Measurements from ENCODE around the gene SATB1.

SATB1 gene

GRCh38 chr3:18442756-18443664 lies 17.9 kb upstream of the SATB1 start:
- TF ChIP-seq, protein P1, sequence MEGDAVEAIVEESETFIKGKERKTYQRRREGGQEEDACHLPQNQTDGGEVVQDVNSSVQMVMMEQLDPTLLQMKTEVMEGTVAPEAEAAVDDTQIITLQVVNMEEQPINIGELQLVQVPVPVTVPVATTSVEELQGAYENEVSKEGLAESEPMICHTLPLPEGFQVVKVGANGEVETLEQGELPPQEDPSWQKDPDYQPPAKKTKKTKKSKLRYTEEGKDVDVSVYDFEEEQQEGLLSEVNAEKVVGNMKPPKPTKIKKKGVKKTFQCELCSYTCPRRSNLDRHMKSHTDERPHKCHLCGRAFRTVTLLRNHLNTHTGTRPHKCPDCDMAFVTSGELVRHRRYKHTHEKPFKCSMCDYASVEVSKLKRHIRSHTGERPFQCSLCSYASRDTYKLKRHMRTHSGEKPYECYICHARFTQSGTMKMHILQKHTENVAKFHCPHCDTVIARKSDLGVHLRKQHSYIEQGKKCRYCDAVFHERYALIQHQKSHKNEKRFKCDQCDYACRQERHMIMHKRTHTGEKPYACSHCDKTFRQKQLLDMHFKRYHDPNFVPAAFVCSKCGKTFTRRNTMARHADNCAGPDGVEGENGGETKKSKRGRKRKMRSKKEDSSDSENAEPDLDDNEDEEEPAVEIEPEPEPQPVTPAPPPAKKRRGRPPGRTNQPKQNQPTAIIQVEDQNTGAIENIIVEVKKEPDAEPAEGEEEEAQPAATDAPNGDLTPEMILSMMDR (IDR thresholded peaks at IDR 0.05): no peak
- Mint-ChIP-seq H3K27ac (no peak overlapping the region), H3K36me3 (ENCODE audit: low read depth) (peaks cover 8% of the 10 kb centered on the region), H3K9me3 (peaks cover 2% of the 10 kb centered on the region), H3K4me3 (peak overlapping the region; percentile 94), H3K27me3 (ENCODE audit: low read depth, poor library complexity) (peaks cover 68% of the 10 kb centered on the region), H3K4me1 (peaks cover 33% of the 10 kb centered on the region)
- peak; percentile 5 for DNase-seq

- no peaks in the 10 kb centered on the region for H3K9me3 Mint-ChIP-seq
- H3K36me3 Mint-ChIP-seq (ENCODE audit: low read depth): no peaks in the 10 kb centered on the region
- H3K27ac Mint-ChIP-seq: no peak overlapping the region
- no peak overlapping the region for H3K4me3 Mint-ChIP-seq
- TF ChIP-seq, protein P1 (IDR thresholded peaks at IDR 0.05): no peak
- H3K4me1 Mint-ChIP-seq: peaks cover 28% of the 10 kb centered on the region
- H3K27me3 Mint-ChIP-seq (ENCODE audit: low read depth, poor library complexity): peaks cover 59% of the 10 kb centered on the region
- no peak for DNase-seq
These were observed 16.4 kb upstream of the SATB1 start for GRCh38 chr3:18441551-18441950.

DNA sequence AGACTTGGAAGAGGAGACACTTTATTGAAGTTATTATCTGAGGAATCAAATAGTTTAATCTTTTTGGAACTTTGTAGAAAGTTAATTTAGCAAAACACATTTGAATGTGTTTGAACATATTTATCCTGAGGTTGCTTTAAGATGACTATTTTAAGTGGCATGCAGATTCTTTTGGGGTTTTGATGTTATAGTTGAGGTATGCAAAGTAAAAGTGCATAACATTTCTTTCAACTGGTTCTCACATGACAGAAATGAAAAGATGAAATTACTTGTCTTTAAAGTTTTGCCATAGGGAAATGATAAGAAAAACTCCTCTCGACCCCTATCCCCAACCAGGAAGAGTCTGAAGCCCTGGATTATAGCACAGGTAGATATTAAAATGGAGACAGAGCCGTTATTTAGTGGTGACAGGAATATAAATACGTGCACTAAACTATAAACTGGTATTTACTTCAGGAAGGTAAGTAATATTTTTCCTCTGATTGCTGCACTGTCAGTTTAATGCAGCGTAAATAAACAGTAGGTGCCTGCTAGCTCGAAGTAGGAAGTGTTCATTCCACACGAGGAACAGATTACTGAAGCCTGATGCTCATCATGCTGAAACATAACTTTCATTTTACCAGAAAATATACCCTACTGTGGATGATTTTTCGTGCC lies 15.1 kb upstream of the SATB1 start:
- Mint-ChIP-seq H3K4me3 (no peak overlapping the region), H3K27ac (no peak overlapping the region)

DNA sequence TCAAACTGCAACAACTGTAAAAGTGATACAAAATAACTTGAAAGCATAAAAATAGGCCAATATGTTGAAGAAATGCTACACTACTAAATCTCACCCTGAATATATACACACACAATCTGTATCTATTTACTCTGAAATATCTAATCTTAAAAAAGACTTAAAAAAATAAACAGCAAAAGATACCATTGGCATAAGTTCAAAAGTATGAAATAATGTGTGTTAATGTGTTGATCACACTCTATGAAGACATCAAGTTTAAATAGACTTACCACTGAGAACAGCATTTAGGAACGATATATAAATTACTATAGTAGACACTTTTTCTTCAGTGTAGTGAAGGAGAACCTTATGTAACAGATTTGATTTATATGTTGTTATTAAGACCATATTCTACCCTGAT lies 14.1 kb upstream of the SATB1 start:
- H3K4me1 Mint-ChIP-seq: peaks cover 15% of the 10 kb centered on the region
- DNase-seq: no peak
- peaks cover 48% of the 10 kb centered on the region for H3K27me3 Mint-ChIP-seq (ENCODE audit: low read depth, poor library complexity)
- H3K9me3 Mint-ChIP-seq: no peaks in the 10 kb centered on the region
- H3K27ac Mint-ChIP-seq: no peak overlapping the region
- H3K4me3 Mint-ChIP-seq: no peak overlapping the region
- no peaks in the 10 kb centered on the region for H3K36me3 Mint-ChIP-seq (ENCODE audit: low read depth)
- TF ChIP-seq, protein P1 (IDR thresholded peaks at IDR 0.05): no peak

More for the DNA sequence above, 15.1 kb upstream of the SATB1 start:
- DNase-seq: no peak
- Mint-ChIP-seq H3K27me3 (ENCODE audit: low read depth, poor library complexity) (peaks cover 50% of the 10 kb centered on the region), H3K36me3 (ENCODE audit: low read depth) (no peaks in the 10 kb centered on the region), H3K4me1 (peaks cover 15% of the 10 kb centered on the region), H3K9me3 (no peaks in the 10 kb centered on the region)
- TF ChIP-seq, protein P1 (IDR thresholded peaks at IDR 0.05): no peak

- H3K36me3 Mint-ChIP-seq (ENCODE audit: low read depth): no peaks in the 10 kb centered on the region
- no peak overlapping the region for H3K27ac Mint-ChIP-seq
- H3K4me1 Mint-ChIP-seq: peaks cover 8% of the 10 kb centered on the region
- H3K4me3 Mint-ChIP-seq: no peak overlapping the region
- TF ChIP-seq, protein P1 (IDR thresholded peaks at IDR 0.05): no peak
- no peaks in the 10 kb centered on the region for H3K9me3 Mint-ChIP-seq
- no peak for DNase-seq
- H3K27me3 Mint-ChIP-seq (ENCODE audit: low read depth, poor library complexity): peaks cover 41% of the 10 kb centered on the region
These were observed 13.4 kb upstream of the SATB1 start for GRCh38 chr3:18438586-18438985.
